IMR-90 (cell line): ENCODE measurements around the gene MAGI2. TPM values are rescaled to one million over a fixed set of nuclear protein-coding genes. Genes with fewer than 3 reads are reported as not detected.

Experiments
- ATAC-seq: fragments of 200-7000 bp; cut with Tn5 transposase; 2 replicates; pipeline ENCODE4 v1.9.1; 2020; ENCODE audit warnings: low read depth, mild to moderate bottlenecking, moderate library complexity
- BruUV-seq: library from RNA; stranded (reverse); fragments of 400-500 nt; replicated peaks from 2 replicates; lab custom pipeline; 2021; lab: Mats Ljungman, UMichigan
- CTCF ChIA-PET: fragments of 300-600 bp; formaldehyde crosslinking; extraction: SDS; loops from one replicate; lab custom pipeline; 2021; ENCODE audit warnings: antibody characterized with exemption; lab: Yijun Ruan, JAX
- POLR2A ChIA-PET: fragments of 300-600 bp; sonication (Branson Sonifier 250); formaldehyde crosslinking; loops from one replicate; lab custom pipeline; 2022; ENCODE audit warnings: antibody characterized with exemption; ENCODE audit not compliant: unreplicated experiment; lab: Charles Lee
- DNase-seq: peaks from one replicate; pipeline ENCODE4 v3.0.0; 2013
- H2AFZ ChIP-seq: replicated peaks from 2 replicates; pipeline ENCODE3; 2013; ENCODE audit warnings: low read length, mild to moderate bottlenecking; ENCODE audit not compliant: poor library complexity
- H2AK5ac ChIP-seq: 2 replicates; pipeline ENCODE4 v1.6.1; 2013; ENCODE audit warnings: low read depth, low read length, inconsistent platforms
- H2AK9ac ChIP-seq: replicated peaks from 2 replicates; pipeline ENCODE3; 2013; ENCODE audit warnings: mild to moderate bottlenecking, low read depth, low read length, moderate library complexity; ENCODE audit not compliant: poor library complexity
- H2BK120ac ChIP-seq: 2 replicates; pipeline ENCODE4 v1.6.1; 2013; ENCODE audit warnings: low read depth, low read length, inconsistent platforms
- H2BK15ac ChIP-seq: 3 replicates; pipeline ENCODE4 v1.6.1; 2013; ENCODE audit warnings: low read depth, low read length, inconsistent platforms
- H2BK20ac ChIP-seq: 2 replicates; pipeline ENCODE4 v1.6.1; 2013; ENCODE audit warnings: low read depth, mild to moderate bottlenecking, inconsistent platforms, low read length, moderate library complexity
- H2BK5ac ChIP-seq: 2 replicates; pipeline ENCODE4 v1.6.1; 2013; ENCODE audit warnings: mild to moderate bottlenecking, low read depth, low read length, inconsistent platforms; ENCODE audit not compliant: poor library complexity, severe bottlenecking
- H3K14ac ChIP-seq: replicated peaks from 2 replicates; pipeline ENCODE4 v1.6.1; 2013; ENCODE audit warnings: low read depth, low read length, inconsistent platforms
- H3K18ac ChIP-seq: 2 replicates; pipeline ENCODE4 v1.6.1; 2013; ENCODE audit warnings: low read depth, low read length, control low read depth
- H3K23ac ChIP-seq: 2 replicates; pipeline ENCODE4 v1.6.1; 2013; ENCODE audit warnings: low read depth, low read length, inconsistent platforms
- H3K27ac ChIP-seq: 2 replicates; pipeline ENCODE4 v1.5.1; 2013; ENCODE audit warnings: mild to moderate bottlenecking, control low read depth, low read length; ENCODE audit not compliant: insufficient read depth
- H3K27me3 ChIP-seq: 2 replicates; pipeline ENCODE4 v1.6.1; 2013; ENCODE audit warnings: low read length; ENCODE audit not compliant: control insufficient read depth, insufficient read depth
- H3K36me3 ChIP-seq: 2 replicates; pipeline ENCODE4 v1.6.1; 2013; ENCODE audit warnings: low read length, mixed read lengths; ENCODE audit not compliant: control insufficient read depth, insufficient read depth
- H3K4ac ChIP-seq: 2 replicates; pipeline ENCODE4 v1.6.1; 2013; ENCODE audit warnings: low read depth, low read length, inconsistent platforms
- H3K4me1 ChIP-seq: 2 replicates; pipeline ENCODE4 v1.6.1; 2013; ENCODE audit warnings: low read length, mixed read lengths; ENCODE audit not compliant: control insufficient read depth, insufficient read depth
- H3K4me2 ChIP-seq: 2 replicates; pipeline ENCODE4 v1.6.1; 2013; ENCODE audit warnings: low read depth, mild to moderate bottlenecking, control low read depth, low read length, moderate library complexity
- H3K4me3 ChIP-seq: 2 replicates; pipeline ENCODE4 v1.5.1; 2013; ENCODE audit warnings: low read depth, mild to moderate bottlenecking, control low read depth, low read length, moderate library complexity; ENCODE audit not compliant: insufficient read depth
- H3K56ac ChIP-seq: 2 replicates; pipeline ENCODE4 v1.6.1; 2013; ENCODE audit warnings: low read length, inconsistent platforms; ENCODE audit not compliant: insufficient read depth; ENCODE audit errors: extremely low read depth
- H3K79me1 ChIP-seq, 2 experiments: 2 replicates each; pipeline ENCODE4 v1.6.1; 2013; ENCODE audit warnings: low read length in 2 of 2, inconsistent platforms in 1 of 2, low read depth in 1 of 2
- H3K9ac ChIP-seq: 2 replicates; pipeline ENCODE4 v1.6.1; 2013; ENCODE audit warnings: low read depth, low read length, control low read depth
- H3K9me1 ChIP-seq: 2 replicates; pipeline ENCODE4 v1.6.1; 2013; ENCODE audit warnings: low read length, inconsistent platforms; ENCODE audit not compliant: insufficient read depth
- H3K9me3 ChIP-seq: 2 replicates; pipeline ENCODE4 v1.6.1; 2013; ENCODE audit warnings: low read length; ENCODE audit not compliant: control insufficient read depth, insufficient read depth
- H4K20me1 ChIP-seq: 2 replicates; pipeline ENCODE4 v1.6.1; 2013; ENCODE audit warnings: low read length, inconsistent platforms; ENCODE audit not compliant: insufficient read depth
- H4K5ac ChIP-seq: 2 replicates; pipeline ENCODE4 v1.6.1; 2013; ENCODE audit warnings: mild to moderate bottlenecking, low read depth, low read length, control low read depth
- H4K8ac ChIP-seq, 2 experiments: 2 replicates each; pipeline ENCODE4 v1.6.1; 2013; ENCODE audit warnings: low read depth in 2 of 2, low read length in 2 of 2, control low read depth in 1 of 2, inconsistent platforms in 1 of 2
- H4K91ac ChIP-seq: 2 replicates; pipeline ENCODE4 v1.6.1; 2013; ENCODE audit warnings: low read depth, low read length, inconsistent platforms; ENCODE audit not compliant: insufficient read depth
- BHLHE40 ChIP-seq: fragments of 150-350 bp; IDR thresholded peaks from 2 replicates; pipeline ENCODE4 v1.6.1; 2016; ENCODE audit warnings: mild to moderate bottlenecking, low read depth, low read length
- CEBPB ChIP-seq: IDR thresholded peaks from 2 replicates; pipeline ENCODE4 v1.6.1; 2012; ENCODE audit warnings: low read depth, low read length, improper control_type of control experiment
- CHD1 ChIP-seq: IDR thresholded peaks from 2 replicates; pipeline ENCODE4 v1.6.1; 2012; ENCODE audit warnings: low read depth, low read length, improper control_type of control experiment
- CTCF ChIP-seq: conservative IDR thresholded peaks from 2 replicates; pipeline ENCODE4 v1.5.1; 2012; ENCODE audit warnings: mild to moderate bottlenecking, low read depth, low read length, improper control_type of control experiment
- FOS ChIP-seq: fragments of 150-350 bp; IDR thresholded peaks from 2 replicates; pipeline ENCODE4 v1.6.1; 2016; ENCODE audit warnings: low read depth, low read length
- MAFK ChIP-seq: IDR thresholded peaks from 2 replicates; pipeline ENCODE4 v1.6.1; 2012; ENCODE audit warnings: low read depth, low read length, improper control_type of control experiment
- MAZ ChIP-seq: IDR thresholded peaks from 2 replicates; pipeline ENCODE4 v1.6.1; 2012; ENCODE audit warnings: low read depth, mild to moderate bottlenecking, low read length, improper control_type of control experiment, moderate library complexity, borderline replicate concordance
- MXI1 ChIP-seq: IDR thresholded peaks from 2 replicates; pipeline ENCODE4 v1.6.1; 2012; ENCODE audit warnings: low read depth, mild to moderate bottlenecking, low read length, moderate library complexity, borderline replicate concordance
- NFE2L2 ChIP-seq: fragments of 150-350 bp; IDR thresholded peaks from 2 replicates; pipeline ENCODE4 v1.6.1; 2016; ENCODE audit warnings: low read depth, mild to moderate bottlenecking, low read length
- POLR2A ChIP-seq: IDR thresholded peaks from 2 replicates; pipeline ENCODE4 v1.6.1; 2012; ENCODE audit warnings: mild to moderate bottlenecking, low read depth, low read length
- RAD21 ChIP-seq: IDR thresholded peaks from 2 replicates; pipeline ENCODE4 v1.6.1; 2012; ENCODE audit warnings: low read length, improper control_type of control experiment
- RCOR1 ChIP-seq: IDR thresholded peaks from 2 replicates; pipeline ENCODE4 v1.6.1; 2012; ENCODE audit warnings: mild to moderate bottlenecking, low read length, improper control_type of control experiment; ENCODE audit not compliant: insufficient replicate concordance
- RFX5 ChIP-seq: IDR thresholded peaks from 2 replicates; pipeline ENCODE4 v1.8.0; 2012; ENCODE audit warnings: low read depth, mild to moderate bottlenecking, low read length, moderate library complexity
- SMC3 ChIP-seq: fragments of 150-350 bp; IDR thresholded peaks from 2 replicates; pipeline ENCODE4 v1.6.1; 2016; ENCODE audit warnings: low read depth, mild to moderate bottlenecking, antibody characterized with exemption, low read length, moderate library complexity
- USF2 ChIP-seq: fragments of 150-350 bp; IDR thresholded peaks from 2 replicates; pipeline ENCODE4 v1.6.1; 2017; ENCODE audit warnings: mild to moderate bottlenecking, antibody characterized with exemption, low read length, low read depth
- dilution Hi-C: fragments of 300-500 bp; cut with HindIII; formaldehyde crosslinking; loops from one replicate; pipeline ENCODE4 v1.14.3; 2018; ENCODE audit warnings: low sequenced_read_pairs; ENCODE audit not compliant: unreplicated experiment
- in situ Hi-C: fragments of 300-500 bp; cut with MboI; formaldehyde crosslinking; loops from 3 replicates; pipeline ENCODE4 v1.14.3; 2019; ENCODE audit warnings: low sequenced_read_pairs, inconsistent platforms, mixed read lengths
- intact Hi-C: fragments of 100-400 bp; cut with micrococcal nuclease; formaldehyde crosslinking; loops from 2 replicates; pipeline ENCODE4 v1.10.0; 2022
- polyA plus RNA-seq, 3 experiments: library from polyadenylated mRNA; depleted of rRNA; stranded (reverse); fragments of >200 nt; gene quantifications; 2 replicates each; pipeline ENCODE4 v1.2.3, GENCODE V29; 2012; ENCODE audit warnings: low replicate concordance in 1 of 3
- total RNA-seq: library from RNA; depleted of rRNA; stranded (reverse); fragments of >200 nt; gene quantifications from 2 replicates; pipeline ENCODE4 v1.2.3, GENCODE V29; 2012

Gene MAGI2
- total and polyA plus RNA-seq, 2 of the 4 experiments (the other 2 are of a cell fraction): 2.5 to 17.9 TPM

DNA sequence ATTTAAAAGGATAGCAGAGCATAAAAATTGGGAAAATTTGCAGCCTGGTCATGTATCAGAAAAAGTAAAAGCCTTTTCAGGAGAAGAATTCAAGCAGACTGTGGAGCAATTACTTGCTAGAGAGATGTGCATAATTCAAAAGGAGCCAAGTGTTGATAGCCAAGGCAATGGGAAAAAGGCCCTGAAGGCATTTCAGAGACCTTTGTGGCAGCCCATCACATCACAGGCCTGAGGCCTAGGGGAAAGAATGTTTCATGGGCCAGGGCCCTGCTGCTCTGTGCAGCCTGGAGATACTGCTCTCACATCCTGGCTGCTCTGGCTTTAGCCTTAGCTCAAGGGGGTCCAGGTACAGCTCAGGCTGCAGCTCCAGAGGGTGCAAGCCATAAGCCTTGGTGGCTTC, 152.9 kb downstream of the MAGI2 start:
- H3K23ac ChIP-seq: no peak overlapping the region
- peaks cover 8 to 30% of the 10 kb centered on the region in 2 experiments; a peak in 3 of 4 replicates for H3K79me1 ChIP-seq
- ChIA-PET CTCF (no interaction called here), POLR2A (no interaction called here)
- no peak for ATAC-seq
- no peaks in the 10 kb centered on the region for H3K9me3 ChIP-seq
- no peak overlapping the region for H4K8ac ChIP-seq
- no peaks in the 10 kb centered on the region for H3K36me3 ChIP-seq
- in situ Hi-C loops: no loop called here
- no peak overlapping the region for H3K14ac ChIP-seq
- H3K4me2 ChIP-seq: no peak overlapping the region
- no peak overlapping the region for H3K4me3 ChIP-seq
- no peak overlapping the region for H2AFZ ChIP-seq
- H2BK15ac ChIP-seq: no peak overlapping the region
- no peak overlapping the region for H3K9ac ChIP-seq
- no peak overlapping the region for H3K27ac ChIP-seq
- no peak for TF ChIP-seq POLR2A
- no peak for TF ChIP-seq RFX5
- TF ChIP-seq USF2: no peak
- TF ChIP-seq FOS: no peak
- TF ChIP-seq CHD1: no peak
- no peak for TF ChIP-seq CTCF
- TF ChIP-seq SMC3: no peak
- TF ChIP-seq BHLHE40: no peak
- no peak for TF ChIP-seq RAD21
- no peak for TF ChIP-seq MAZ
- no peak for TF ChIP-seq CEBPB
- TF ChIP-seq MXI1: no peak
- no peak for TF ChIP-seq MAFK
- TF ChIP-seq NFE2L2: no peak
- TF ChIP-seq RCOR1: no peak
- no peak overlapping the region for H3K56ac ChIP-seq
- H3K18ac ChIP-seq: no peak overlapping the region
- H4K91ac ChIP-seq: no peak overlapping the region
- no peak overlapping the region for H4K5ac ChIP-seq
- BruUV-seq: no TSS peak
- no peak overlapping the region for H2BK20ac ChIP-seq
- intact Hi-C loops: no loop called here
- no peaks in the 10 kb centered on the region for H3K27me3 ChIP-seq
- no peak overlapping the region for H2BK120ac ChIP-seq
- H2AK5ac ChIP-seq: no peak overlapping the region
- H2BK5ac ChIP-seq: no peak overlapping the region
- H3K4ac ChIP-seq: peak overlapping the region; percentile 39; the same call in 1 of the 2 replicates
- H3K4me1 ChIP-seq: no peaks in the 10 kb centered on the region
- H2AK9ac ChIP-seq: no peak overlapping the region
- no peaks in the 10 kb centered on the region for H4K20me1 ChIP-seq
- no peaks in the 10 kb centered on the region for H3K9me1 ChIP-seq
- dilution Hi-C loops: no loop called here
- DNase-seq: no peak
